Right lobe of liver (tissue), 4 donors: Measurements from ENCODE around the gene USP48.

Experiments used
- POLR2A ChIP-seq: fragments of 450-650 bp; IDR thresholded peaks from one replicate; pipeline ENCODE4 v1.6.1; 2017; ENCODE audit warnings: antibody characterized with exemption, mild to moderate bottlenecking
- TF ChIP-seq, protein P1 (sequence below), 4 donors: fragments of 200-600 bp in 3 of 4; fragments of 450-650 bp in 1 of 4; IDR thresholded peaks; one replicate each; pipeline versions ENCODE4 v1.5.1 to v1.8.0; 2016 to 2022; ENCODE audit warnings: antibody characterized with exemption in 4 of 4, mild to moderate bottlenecking in 2 of 4
- donor health status: DM: no; HTN: no; CAD: no.
- donor health status: DM: no; HTN: no; CAD: no.
- donor health status: DM: no; HTN: yes; CAD: no.

DNA sequence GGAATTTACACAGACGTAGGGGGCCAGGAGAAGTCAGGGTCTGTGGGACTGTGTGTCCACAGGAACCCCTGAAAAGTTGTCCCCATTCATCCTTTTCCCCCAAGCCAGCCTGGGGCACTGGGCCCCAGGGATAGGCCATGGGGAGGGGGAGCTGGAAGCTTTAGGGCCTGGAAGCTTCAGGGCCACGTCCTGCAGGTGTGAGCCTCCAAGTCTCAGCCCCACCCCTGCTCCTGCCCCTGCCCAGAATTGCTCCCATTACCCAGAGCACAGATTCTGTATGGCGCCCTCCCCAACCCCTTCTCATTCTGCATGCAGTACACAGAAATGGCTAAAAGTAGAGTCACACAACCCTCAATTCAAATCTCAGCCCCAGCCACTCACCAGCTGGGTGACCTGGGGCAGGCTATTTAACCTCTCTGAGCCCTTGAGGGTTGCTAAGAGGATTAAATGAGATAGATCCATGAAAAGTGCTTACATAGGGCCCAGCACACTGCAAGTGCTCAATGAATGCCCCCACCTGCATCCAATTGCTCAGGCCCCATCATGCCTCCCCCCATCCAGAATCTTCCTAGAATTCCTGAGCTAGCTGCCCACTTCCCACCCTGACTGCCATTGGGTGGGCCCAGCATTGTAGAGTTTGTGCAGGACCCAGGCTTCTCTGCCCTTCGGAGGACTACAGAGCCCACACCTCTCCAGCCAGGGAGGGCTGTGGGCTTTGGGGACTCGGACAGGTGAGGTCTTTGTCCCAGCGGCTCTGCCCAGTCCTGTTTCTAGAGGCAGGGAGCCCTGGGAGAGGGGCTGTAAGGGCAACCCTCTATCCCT lies 120.3 kb downstream of the USP48 start:
- TF ChIP-seq, protein P1, sequence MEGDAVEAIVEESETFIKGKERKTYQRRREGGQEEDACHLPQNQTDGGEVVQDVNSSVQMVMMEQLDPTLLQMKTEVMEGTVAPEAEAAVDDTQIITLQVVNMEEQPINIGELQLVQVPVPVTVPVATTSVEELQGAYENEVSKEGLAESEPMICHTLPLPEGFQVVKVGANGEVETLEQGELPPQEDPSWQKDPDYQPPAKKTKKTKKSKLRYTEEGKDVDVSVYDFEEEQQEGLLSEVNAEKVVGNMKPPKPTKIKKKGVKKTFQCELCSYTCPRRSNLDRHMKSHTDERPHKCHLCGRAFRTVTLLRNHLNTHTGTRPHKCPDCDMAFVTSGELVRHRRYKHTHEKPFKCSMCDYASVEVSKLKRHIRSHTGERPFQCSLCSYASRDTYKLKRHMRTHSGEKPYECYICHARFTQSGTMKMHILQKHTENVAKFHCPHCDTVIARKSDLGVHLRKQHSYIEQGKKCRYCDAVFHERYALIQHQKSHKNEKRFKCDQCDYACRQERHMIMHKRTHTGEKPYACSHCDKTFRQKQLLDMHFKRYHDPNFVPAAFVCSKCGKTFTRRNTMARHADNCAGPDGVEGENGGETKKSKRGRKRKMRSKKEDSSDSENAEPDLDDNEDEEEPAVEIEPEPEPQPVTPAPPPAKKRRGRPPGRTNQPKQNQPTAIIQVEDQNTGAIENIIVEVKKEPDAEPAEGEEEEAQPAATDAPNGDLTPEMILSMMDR (IDR thresholded peaks at IDR 0.05): no peak
- no peak for TF ChIP-seq POLR2A
